ENCODE data around the gene PHKA2.

GRCh38 chrX:18861511-18861910, 122.4 kb downstream of the PHKA2 start:
- TF ChIP-seq SP1 (IDR thresholded peaks at IDR 0.05) (no peak), HDGF (IDR thresholded peaks at IDR 0.05; ENCODE audit: borderline replicate concordance) (no peak), PKNOX1 (IDR thresholded peaks at IDR 0.05) (peak; percentile 46; the same call in 1 of the 2 replicates), TARDBP (IDR thresholded peaks at IDR 0.05) (no peak), SUZ12 (IDR thresholded peaks at IDR 0.05) (no peak), FOXK2 (IDR thresholded peaks at IDR 0.05) (no peak), LEF1 (IDR thresholded peaks at IDR 0.05; ENCODE audit: borderline replicate concordance) (no peak), FOXA1 (IDR thresholded peaks at IDR 0.05) (no peak), BHLHE40 (IDR thresholded peaks at IDR 0.05; ENCODE audit: borderline replicate concordance) (no peak), NFRKB (IDR thresholded peaks at IDR 0.05) (no peak)
